ENCODE measurements around the gene CENPN. TPM values are rescaled to one million over a fixed set of nuclear protein-coding genes. Genes with fewer than 3 reads are reported as not detected.

CENPN gene
- total RNA-seq, 1 donor from 2014 or later: 27.4 TPM

GRCh38 chr16:81077076-81077940 is 70.3 kb downstream of the CENPN start, which contains the start of gene C16orf46:
C16orf46 (minus strand) TSS chr16:81077238; CDS start chr16:81063955, 13,283 bp downstream.
- Mint-ChIP-seq H3K9me3 (ENCODE audit: low read depth) (no peaks in the 10 kb centered on the region), H3K4me1 (ENCODE audit: low read depth) (no peaks in the 10 kb centered on the region), H3K27ac (no peak within 1 kb of the TSS), H3K36me3 (ENCODE audit: insufficient read depth) (no peaks in the 10 kb centered on the region), H3K27me3 (no peaks in the 10 kb centered on the region), H3K4me3 (ENCODE audit: low read depth) (no peak within 1 kb of the TSS)
- no peak for TF ChIP-seq CTCF (IDR thresholded peaks at IDR 0.05; ENCODE audit: unreplicated experiment)
- peak; percentile 95 for DNase-seq (ENCODE audit: low spot score, unreplicated experiment)

GRCh38 chr16:81080233-81080632 is 73.2 kb downstream of the CENPN start:
- no peak overlapping the region for H3K4me3 Mint-ChIP-seq (ENCODE audit: low read depth)
- H3K27ac Mint-ChIP-seq: no peak overlapping the region
- H3K27me3 Mint-ChIP-seq: no peaks in the 10 kb centered on the region
- TF ChIP-seq CTCF (IDR thresholded peaks at IDR 0.05; ENCODE audit: unreplicated experiment): no peak
- H3K4me1 Mint-ChIP-seq (ENCODE audit: low read depth): no peaks in the 10 kb centered on the region
- no peak for DNase-seq (ENCODE audit: low spot score, unreplicated experiment)
- no peaks in the 10 kb centered on the region for H3K9me3 Mint-ChIP-seq (ENCODE audit: low read depth)
- no peaks in the 10 kb centered on the region for H3K36me3 Mint-ChIP-seq (ENCODE audit: insufficient read depth)

GRCh38 chr16:81081014-81081413 is 74.0 kb downstream of the CENPN start:
- H3K9me3 Mint-ChIP-seq (ENCODE audit: low read depth): no peaks in the 10 kb centered on the region
- peaks cover 1% of the 10 kb centered on the region for H3K36me3 Mint-ChIP-seq (ENCODE audit: insufficient read depth)
- DNase-seq (ENCODE audit: low spot score, unreplicated experiment): no peak

More at GRCh38 chr16:81081014-81081413, 74.0 kb downstream of the CENPN start:
- Mint-ChIP-seq H3K4me1 (ENCODE audit: low read depth) (no peaks in the 10 kb centered on the region), H3K27me3 (no peaks in the 10 kb centered on the region), H3K27ac (no peak overlapping the region), H3K4me3 (ENCODE audit: low read depth) (no peak overlapping the region)
- TF ChIP-seq CTCF (IDR thresholded peaks at IDR 0.05; ENCODE audit: unreplicated experiment): no peak

Other genes with a start within 250 kb of the CENPN start
- gene CDYL2, start 202.6 kb upstream of the CENPN start, total RNA-seq: 17.0 and 19.9 TPM in 2 replicates
- 56.5 and 58.5 TPM in 2 replicates for gene CMC2, start 329 bp upstream of the CENPN start, total RNA-seq
- gene ATMIN, start 28.6 kb downstream of the CENPN start, total RNA-seq: 47.1 and 50.1 TPM in 2 replicates
- 2.9 and 3.8 TPM in 2 replicates for gene C16orf46, start 70.0 kb downstream of the CENPN start, total RNA-seq
- gene GCSH, start 89.2 kb downstream of the CENPN start, total RNA-seq: 57.0 and 58.9 TPM in 2 replicates
- gene BCO1, start 231.5 kb downstream of the CENPN start, total RNA-seq: 2.2 and 3.3 TPM in 2 replicates